GM18511 (cell line): ENCODE data around the gene IQGAP2.

ENCODE experiments used
- ATAC-seq: cut with Tn5 transposase; IDR thresholded peaks from one replicate; pipeline ENCODE4 v1.9.1; 2021; ENCODE audit warnings: mild to moderate bottlenecking, moderate library complexity; ENCODE audit not compliant: unreplicated experiment

The IQGAP2 gene

DNA sequence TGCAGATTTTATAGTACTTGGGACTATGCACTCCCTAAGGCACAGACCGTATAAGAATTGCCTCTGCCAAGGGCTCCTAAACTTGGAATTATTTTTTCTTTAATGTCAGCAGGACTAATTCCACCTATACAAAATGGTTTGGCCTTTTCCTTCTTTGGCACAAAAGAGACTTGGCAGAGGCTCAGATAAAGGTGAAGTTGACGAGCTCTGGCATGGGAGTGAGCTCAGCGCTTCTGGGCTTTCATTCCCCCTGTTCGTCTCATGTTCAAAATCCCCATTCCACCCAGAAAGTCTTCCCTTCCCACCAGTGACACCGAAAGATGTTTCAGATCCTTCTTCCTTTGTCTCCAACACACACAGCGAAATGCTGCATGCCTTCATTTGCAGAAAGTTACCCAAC lies 158.9 kb downstream of the IQGAP2 start:
- no peak for ATAC-seq

DNA sequence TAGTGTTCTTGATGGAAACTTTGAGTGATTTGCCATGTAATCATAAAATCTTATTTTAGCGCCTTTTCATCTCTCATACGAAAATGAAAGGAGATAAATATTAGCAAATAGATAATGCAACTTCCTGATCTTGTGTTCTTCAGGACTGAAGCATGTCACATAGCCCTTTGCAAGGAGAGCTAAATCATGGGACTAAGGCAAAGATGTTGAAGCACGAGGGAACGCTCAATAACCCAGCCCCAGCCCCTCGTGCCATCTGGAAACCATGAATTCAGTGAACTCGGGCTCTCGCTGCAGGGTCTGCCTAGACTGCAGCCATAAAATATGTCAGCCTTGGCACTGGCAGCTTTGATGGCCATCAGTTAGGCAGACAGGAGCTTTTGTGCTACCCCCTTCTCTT lies 161.9 kb downstream of the IQGAP2 start:
- no peak for ATAC-seq

DNA sequence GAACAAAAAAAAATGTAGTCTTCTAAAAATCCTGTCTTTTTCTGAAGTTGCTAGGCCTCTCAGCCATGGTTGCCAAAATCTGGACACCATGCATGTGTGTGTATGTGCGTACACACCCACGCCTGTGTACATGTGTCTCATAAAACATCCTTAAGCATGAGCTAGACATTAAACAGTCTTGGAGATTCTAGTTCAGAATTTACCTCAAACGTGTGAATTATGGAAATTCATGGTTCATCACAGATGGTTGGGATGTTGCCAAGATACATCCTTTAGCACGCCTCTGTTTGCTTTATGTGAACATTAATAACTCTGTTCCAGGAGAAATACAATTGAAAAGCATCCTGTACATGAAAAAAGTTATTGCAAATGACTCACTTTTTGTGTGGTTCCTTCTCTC lies 167.1 kb downstream of the IQGAP2 start:
- no peak for ATAC-seq

DNA sequence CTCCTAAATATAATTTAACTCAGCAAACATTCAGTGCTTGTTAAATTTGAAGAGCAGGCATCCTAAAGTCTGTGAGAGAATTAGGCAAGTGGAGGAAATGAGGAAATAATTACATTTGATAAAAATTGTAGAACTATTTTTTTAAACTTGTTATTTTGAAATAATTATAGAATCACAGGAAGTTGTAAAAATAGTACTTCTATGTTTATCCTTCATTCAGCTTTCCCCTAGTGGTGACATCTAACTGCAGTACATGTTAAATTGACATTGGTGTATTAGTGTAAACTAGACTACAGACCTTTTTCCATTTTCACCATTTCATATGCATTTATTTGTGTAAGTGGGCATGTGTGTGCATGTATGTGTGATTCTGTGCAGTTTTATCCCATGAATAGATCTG lies 168.5 kb downstream of the IQGAP2 start:
- no peak for ATAC-seq

DNA sequence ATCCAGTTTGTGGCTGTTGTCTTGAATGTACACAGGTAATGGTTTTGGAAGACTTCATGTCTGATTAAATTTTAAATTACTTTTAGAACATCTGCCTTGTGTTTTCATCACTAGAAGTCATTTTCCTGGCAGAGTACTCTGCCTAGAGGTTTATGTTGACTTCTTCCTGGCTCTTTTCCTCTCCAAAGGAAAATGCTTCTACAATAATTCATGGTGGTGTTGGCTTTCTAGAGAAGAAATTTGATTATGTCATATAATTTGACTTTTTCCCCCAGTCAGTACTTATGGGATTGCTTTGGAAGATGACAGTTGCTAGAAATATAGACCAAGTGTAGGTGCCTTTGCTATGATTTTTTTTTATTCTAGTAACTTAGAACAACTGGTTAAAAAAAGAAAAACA lies 173.4 kb downstream of the IQGAP2 start:
- ATAC-seq, result no peak

DNA sequence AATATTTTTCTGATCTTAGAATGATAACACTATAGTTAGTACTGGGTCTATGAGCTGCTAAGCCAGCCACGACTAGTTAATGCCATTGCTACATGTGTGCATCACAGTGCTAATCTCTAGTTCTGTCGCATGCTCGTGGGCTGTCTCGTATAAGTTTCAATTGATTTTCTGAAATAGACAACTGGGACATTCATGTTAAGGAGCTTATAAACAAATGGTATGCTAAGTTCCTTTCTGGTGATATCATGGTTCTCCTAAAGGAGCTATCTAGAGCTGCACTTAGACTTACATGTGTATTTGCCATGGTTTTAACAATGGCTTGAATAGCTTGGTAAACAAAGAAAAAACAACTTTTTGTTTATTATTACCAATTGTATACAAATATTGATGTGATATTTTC lies 173.9 kb downstream of the IQGAP2 start:
- ATAC-seq, result no peak

DNA sequence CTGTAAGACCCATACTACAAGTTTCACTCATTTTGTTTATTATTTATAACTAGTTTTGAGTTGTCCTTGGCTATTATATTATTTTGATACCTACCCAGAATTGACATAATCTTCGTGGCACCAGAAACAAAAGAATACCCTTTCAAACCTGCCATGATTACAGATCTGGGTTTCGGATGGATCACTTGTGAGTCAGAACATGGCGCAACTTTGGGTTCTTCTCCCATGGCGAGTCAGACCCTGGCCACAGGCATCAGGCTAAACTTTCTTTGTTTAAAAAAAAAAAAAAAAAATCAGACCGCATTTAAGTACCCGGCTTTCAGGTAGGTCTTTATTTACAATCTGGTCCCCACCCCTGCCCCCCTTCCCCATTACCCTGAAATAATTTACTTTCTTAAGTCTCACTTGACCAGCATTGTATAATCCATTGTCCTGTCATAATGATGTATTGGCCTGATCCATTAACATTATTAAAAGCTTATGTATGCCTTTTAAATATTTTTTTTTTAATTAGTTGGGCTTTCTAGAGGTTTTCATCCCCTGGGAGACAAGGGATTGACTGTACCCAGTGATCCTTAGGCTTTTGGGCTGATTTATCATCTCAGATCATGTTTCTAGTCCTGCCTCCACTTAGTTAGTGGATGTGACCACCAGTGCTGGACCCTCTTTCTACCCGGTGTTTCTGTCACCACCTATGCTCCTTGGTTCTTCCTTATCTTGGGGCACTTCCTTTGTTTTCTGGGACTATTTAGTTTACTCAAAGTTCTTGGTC lies 176.3 kb downstream of the IQGAP2 start:
- ATAC-seq, result no peak

DNA sequence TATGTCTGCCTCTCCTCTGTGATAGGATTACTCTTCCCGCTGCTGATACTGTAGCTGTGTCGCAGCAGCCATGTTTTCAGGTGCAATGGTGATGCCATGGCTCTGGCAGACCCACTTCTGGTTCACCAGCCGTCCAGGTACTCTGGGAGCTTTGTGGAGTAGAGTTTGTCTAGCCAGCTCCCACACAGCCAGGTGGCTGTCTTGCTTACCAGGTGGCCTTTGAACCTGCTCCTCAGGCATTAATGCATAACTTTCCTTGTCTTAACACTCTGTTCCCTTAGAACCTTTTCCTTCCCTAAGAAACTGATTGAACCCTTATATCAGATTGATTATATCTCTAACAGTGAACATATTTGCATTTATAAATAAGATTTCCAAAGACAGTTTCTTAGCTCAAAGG lies 177.9 kb downstream of the IQGAP2 start:
- ATAC-seq, result no peak

DNA sequence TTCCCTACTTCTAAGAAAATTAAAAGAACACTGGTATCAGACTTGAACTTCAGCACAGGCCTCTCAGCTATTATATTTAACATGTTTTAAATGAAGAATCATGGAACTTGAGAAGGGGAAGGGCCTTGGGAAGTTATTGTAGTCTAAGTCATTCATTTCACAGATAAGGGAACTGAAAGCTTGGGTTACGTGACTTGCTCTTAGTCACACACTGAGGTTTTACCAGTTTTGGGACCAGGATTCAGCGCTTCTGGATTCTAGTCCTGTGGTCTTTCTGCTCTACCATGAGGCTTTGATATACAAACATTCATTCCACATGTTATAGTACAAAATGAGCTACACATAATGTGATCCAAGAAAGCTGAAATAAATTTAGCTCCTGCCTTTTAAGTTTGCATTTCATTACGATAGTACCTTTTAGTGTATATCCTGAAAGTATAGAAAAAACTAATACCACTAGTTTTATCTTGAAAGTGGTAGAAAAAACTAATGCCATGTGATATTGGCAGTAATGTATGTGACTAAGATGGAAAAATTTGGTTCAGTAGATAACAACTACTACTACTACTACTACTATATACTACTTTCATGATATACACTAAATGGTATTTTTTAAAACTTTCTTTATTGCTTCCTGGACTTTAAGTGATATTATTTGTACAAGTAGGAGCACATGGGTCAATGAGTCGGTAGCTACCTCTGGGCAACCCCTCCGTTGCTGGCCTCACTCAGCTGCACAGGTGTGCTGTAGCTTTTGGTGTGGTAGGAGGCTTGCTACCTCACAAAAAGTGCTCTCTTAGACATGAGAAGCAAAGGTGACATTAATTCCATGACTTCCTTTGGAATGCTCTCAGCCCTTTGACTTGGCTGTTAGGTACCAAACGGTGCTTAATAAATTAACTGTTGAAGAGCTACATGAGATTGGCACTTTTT lies 179.4 kb downstream of the IQGAP2 start:
- ATAC-seq, result peak; percentile 95

DNA sequence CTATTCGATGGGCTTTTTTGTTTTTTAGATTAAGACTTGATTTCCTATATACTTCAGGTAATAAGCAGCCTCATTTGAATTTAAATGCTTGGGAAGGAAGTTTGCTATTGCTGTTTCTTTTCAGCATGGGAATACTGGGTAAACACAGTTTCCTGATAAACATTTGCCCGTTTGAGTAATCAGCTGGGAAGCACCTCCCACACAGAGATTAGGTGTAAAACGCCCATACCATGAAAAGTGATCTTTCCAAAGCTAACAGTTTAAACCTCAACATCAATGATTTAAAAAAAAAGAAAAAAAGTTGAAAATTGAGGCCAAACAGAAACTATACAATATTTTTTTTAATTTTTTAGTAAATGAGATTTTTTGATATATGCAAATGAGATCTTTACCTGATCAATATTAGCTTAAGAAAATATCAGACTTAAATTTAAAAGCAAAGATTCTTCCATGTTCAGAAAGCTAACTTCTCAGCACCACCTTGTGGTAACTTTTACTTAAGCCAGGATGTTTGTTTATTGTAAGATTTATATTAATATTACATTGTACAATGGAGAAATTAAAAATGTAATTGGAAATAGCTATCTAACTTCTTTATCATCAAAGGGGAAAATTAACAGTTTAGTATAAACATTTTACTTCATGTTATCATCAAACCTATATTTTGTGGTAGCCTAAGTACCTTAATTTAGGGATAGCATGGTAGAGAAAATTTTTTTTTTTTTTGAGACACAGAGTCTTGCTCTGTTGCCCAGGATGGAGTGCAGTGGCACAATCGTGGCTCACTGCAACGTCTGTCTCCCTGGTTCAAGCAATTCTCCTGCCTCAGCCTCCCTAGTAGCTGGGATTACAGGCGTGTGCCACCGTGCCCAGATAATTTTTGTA lies 180.3 kb downstream of the IQGAP2 start:
- ATAC-seq, result no peak

DNA sequence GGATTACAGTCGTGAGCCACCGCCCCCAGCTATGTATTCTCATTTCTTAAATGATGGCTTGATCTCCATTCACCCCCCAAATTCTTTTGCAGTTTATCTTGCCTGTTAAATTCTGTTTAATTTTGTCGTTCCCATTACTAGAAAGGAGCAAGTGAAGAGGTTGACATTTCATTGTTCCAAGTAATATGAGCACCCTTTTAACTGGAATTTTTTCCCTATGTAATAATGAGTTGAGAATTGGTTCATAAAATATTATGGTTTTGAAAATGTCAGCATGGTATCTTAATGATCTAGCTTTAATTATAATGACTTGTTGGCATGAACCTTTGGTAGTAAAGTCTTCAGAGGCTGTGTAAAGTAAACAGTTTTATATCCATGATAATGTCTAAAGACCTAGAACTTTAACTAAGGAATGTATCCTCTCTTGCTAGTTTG lies 182.7 kb downstream of the IQGAP2 start:
- no peak for ATAC-seq

DNA sequence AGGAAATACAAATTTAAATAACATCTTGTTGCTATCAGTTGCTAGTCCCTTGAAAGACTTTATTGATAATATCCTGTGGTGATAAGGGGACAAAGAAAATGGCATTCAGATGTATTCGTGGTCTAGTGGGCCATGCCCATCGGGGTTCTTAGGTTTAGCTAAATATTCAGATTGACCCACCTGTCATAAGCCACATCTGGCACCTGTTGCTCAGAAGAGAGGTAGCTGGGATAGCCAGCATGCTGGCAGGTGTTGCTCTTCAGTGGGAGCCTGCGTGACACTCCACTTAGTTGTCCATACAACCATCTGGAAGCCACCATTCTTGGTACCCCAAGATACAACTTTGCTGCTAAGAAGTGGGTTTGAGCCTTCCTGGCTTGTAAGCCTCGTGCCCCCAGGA lies 183.4 kb downstream of the IQGAP2 start:
- no peak for ATAC-seq

DNA sequence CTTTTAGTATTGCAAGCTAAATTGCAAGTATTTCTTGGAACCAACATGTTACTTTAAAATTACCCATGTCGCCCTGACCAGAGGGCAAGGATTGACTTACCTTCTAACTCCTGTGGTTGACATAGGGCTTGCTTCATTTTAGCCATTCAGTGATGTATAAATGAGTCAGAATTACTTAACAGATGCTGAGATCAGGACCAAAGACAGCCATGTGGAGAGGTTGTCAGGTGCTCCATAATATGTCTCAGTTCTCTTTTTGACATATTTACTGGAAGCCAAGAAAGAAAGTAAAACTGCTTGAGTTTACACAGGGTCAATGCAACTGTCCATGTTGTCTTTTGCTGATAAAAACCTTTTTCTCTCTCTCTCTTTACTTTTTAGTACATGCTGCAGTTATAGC lies 186.9 kb downstream of the IQGAP2 start:
- ATAC-seq, result peak; percentile 98

DNA sequence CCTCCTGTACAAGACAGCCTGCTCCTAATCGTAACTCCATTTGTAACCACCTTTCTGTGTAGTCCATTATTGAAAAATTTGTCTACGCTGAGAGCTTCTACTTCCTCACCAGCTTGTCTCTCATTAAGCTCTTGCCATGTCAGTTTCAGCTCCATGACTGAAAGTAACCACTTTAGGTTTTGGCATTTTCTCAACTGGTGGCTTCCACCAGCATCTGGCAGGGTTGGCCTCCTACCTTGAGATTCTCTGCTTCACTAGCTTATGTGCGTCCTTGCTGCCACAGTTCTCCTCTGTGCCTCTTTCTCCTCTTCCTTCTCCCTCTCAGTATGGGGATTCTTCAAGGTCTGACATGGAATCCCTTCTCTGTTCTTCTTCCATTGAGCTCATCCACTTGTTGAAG lies 188.3 kb downstream of the IQGAP2 start:
- no peak for ATAC-seq

DNA sequence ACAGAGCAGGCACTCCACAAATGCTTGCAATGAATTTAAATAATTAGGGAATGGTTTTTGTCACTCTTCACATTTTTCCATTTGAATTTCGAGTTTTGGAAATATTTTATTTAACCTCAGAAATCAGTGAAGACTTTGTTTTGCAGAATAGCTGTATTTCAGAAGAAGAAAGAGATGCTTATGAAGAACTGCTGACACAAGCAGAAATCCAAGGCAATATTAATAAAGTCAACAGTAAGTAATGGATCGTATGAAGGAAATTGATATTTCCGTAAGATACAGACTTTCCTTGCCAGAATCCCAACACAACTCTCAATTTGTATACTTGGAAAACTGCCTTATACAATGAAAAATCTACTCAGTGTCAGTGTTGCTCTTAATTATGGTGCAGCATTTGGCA lies 189.6 kb downstream of the IQGAP2 start:
- no peak for ATAC-seq

DNA sequence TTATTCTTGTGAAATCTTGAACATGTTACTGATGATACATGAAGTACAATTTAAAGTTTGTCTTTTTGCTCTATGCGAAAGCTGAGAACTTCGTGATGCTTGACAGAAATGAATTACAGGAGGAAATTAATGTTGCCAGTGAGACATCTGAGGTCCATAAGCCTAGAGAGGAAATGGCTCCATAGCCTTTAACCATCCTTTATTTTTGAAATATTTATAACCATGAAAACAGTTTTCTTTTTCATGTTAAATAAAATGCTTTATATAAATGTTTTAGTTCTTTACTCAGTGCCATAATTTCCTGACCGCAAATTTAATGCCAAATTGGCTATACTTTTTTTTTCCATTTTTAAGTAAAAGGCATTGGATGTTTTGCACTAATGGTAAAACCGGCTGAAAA lies 191.0 kb downstream of the IQGAP2 start:
- ATAC-seq, result no peak

DNA sequence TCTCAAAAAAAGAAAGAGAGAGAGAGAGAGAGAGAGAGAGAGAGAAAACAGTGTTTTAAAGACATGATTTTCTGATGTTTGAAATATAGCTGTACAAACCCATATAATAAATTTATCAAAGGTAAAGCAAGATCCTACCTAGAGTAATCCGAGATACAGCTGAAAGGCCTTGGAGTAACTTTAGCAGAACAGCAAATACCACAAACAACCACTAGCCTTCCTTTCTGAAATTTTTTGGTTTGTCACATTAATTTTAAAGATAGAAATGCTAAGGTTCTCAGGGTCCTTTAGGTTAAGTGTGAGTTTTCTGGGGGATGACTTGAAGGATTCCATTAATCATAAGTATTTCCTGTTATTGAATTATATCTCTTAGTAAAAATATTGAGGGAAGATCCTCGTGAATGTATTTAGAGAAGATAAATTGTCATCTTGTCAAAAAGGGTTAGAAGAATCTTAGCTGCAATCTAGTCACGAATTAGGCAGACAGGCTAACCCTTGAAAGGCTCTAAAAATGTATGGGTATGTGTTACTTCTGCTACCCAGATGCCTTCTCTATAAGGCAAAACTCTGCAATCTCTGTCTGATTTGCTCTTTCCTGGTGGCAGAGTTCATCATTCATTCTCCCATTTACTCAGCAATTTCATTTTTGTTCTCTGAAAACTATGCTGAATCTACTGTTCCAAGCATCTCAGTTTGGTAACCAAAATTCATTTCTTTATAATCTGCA lies 192.8 kb downstream of the IQGAP2 start:
- no peak for ATAC-seq

DNA sequence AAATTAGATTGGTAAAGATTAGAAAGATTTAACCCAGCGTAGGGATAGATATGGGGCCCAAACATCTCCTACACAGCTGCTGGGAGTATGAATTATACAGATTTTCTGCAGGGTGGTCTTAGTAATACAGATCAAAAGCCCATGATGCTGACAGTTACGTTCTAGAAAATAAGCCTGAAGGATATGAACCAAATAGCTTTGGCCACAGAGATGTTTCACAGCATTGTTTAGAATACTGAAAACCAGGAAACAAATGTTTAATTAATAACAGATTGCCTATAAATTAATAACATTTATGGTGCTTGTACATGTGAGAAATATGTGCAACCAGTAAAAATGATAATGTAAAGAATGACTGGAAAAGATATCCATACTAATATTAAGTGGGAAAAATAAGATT lies 195.4 kb downstream of the IQGAP2 start:
- no peak for ATAC-seq

DNA sequence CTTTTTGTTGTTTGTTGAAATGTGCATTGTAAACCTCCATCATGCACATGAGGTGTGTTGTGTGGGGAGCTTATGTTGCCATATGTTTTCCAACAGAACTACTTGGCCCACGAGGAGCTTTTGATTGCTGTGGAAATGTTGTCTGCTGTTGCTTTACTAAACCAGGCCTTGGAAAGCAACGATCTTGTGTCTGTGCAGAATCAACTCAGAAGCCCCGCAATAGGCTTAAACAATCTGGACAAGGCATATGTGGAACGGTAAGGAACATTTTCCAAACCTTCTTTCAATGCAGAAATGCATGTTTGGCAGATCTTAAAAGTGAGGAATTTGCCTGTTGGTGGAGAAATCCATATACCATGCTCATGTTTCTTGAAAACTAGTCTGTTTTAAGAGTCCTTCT lies 197.6 kb downstream of the IQGAP2 start:
- ATAC-seq, result no peak

DNA sequence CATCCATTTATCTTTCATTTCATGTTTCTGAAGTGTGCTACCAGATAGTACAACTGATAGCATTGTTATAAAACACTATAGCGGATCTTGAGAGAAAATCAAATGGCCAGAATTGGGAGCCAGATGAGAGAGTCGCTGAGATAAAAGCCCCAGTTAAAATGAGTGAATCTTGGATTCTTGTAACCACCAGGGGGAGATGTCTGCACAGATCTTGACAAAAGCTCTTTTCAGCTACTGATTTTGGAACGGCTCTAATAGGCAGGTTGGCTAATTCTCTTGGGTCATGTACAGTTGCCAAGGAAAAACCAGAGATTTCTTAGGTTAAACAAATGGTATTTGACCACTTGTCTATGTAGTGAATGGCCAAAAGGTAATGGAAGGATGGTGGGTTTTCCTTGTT lies 198.4 kb downstream of the IQGAP2 start:
- no peak for ATAC-seq
